ENCODE measurements around the gene CTDP1. TPM values are rescaled to one million over a fixed set of nuclear protein-coding genes. Genes with fewer than 3 reads are reported as not detected.

Gene CTDP1
- total RNA-seq, 1 donor from 2014 or later = 9.4 TPM

DNA sequence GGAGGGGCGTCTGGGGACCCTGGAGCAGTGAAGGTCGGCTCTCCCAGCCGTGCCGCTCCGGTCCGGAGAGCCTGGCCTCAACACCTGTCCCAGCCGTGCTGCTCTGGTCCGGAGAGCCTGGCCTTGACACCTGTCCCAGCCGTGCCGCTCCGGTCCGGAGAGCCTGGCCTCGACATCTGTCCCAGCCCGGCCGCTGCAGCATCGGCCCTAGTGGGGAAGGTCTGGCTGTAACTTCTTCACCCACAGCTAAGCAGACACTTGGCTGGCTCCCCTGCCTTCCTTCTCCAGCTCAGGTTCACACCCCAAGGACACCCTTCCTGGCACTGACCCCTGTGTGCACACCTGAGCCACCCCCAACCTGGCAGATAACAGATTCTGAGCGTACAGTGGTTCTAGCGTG, 122.7 kb downstream of the CTDP1 start:
- Histone ChIP-seq H3K4me1 (ENCODE audit: control insufficient read depth in 3 of 3, insufficient read depth in 3 of 3, low read length in 3 of 3) (peaks cover 3 to 8% (median 4%) of the 10 kb centered on the region in 3 donors), H3K9me3 (ENCODE audit: control insufficient read depth in 3 of 3, low read length in 3 of 3) (no peaks in the 10 kb centered on the region), H3K4me3 (ENCODE audit: low read length in 3 of 3) (no peak overlapping the region), H3K27me3 (ENCODE audit: control insufficient read depth in 3 of 3, insufficient read depth in 3 of 3, low read length in 3 of 3) (peaks cover 23 to 38% (median 28%) of the 10 kb centered on the region in 3 donors), H3K27ac (ENCODE audit: low read depth, low read length) (no peak overlapping the region), H3K36me3 (ENCODE audit: control insufficient read depth in 3 of 3, insufficient read depth in 3 of 3, low read length in 3 of 3) (no peaks in the 10 kb centered on the region), H3K9ac (ENCODE audit: low read depth in 1 of 3, low read length in 3 of 3) (no peak overlapping the region)

DNA sequence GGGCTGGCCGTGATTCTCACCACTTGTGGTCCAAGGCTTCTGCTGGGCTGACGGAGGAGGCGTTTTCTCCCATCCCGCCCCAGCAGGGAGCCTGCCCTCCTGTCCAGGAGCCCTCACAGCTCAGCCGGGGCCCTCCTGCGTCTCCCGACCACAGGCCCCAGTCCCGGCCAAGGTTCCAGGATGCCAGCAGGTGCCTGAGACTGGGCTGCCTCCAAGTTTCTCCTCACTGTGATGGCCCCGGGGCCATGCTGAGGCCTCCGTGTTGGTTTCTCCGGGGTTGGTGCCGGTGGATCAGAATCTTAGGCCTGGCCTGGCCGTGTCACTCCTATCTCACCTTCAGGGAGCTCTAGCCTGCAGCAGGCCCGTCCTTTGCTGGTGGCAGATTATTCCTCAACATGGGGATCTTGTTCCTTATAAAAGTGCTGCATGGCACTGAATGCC, 124.0 kb downstream of the CTDP1 start:
- Histone ChIP-seq H3K9me3 (ENCODE audit: control insufficient read depth in 3 of 3, low read length in 3 of 3) (no peaks in the 10 kb centered on the region), H3K36me3 (ENCODE audit: control insufficient read depth in 3 of 3, insufficient read depth in 3 of 3, low read length in 3 of 3) (no peaks in the 10 kb centered on the region), H3K27me3 (ENCODE audit: control insufficient read depth in 3 of 3, insufficient read depth in 3 of 3, low read length in 3 of 3) (peaks cover 20 to 28% (median 20%) of the 10 kb centered on the region in 3 donors), H3K4me1 (ENCODE audit: control insufficient read depth in 3 of 3, insufficient read depth in 3 of 3, low read length in 3 of 3) (peaks cover 0 to 2% (median 0%) of the 10 kb centered on the region in 3 donors), H3K27ac (ENCODE audit: low read depth, low read length) (no peak overlapping the region), H3K9ac (ENCODE audit: low read depth in 1 of 3, low read length in 3 of 3) (no peak overlapping the region), H3K4me3 (ENCODE audit: low read length in 3 of 3) (no peak overlapping the region)

Other genes starting within 250 kb of the CTDP1 start
- 0.52 TPM for gene KCNG2, start 118.1 kb downstream of the CTDP1 start, total RNA-seq